Ishikawa (cell line): ENCODE data around the gene CRB3.

Source experiments
- CEBPB ChIP-seq: IDR thresholded peaks from 2 replicates; pipeline ENCODE4 v1.6.1; 2012
- CREB1 ChIP-seq: IDR thresholded peaks from 2 replicates; pipeline ENCODE4 v1.6.1; 2012; ENCODE audit warnings: low read depth
- EGR1 ChIP-seq: IDR thresholded peaks from 2 replicates; pipeline ENCODE4 v1.6.1; 2012
- EP300 ChIP-seq: IDR thresholded peaks from 2 replicates; pipeline ENCODE4 v1.6.1; 2012; ENCODE audit warnings: borderline replicate concordance
- FOXM1 ChIP-seq: IDR thresholded peaks from 2 replicates; pipeline ENCODE4 v1.6.1; 2012; ENCODE audit warnings: low read depth, borderline replicate concordance
- MAX ChIP-seq: IDR thresholded peaks from 2 replicates; pipeline ENCODE4 v1.6.1; 2012
- NFIC ChIP-seq: IDR thresholded peaks from 2 replicates; pipeline ENCODE4 v1.6.1; 2012
- RAD21 ChIP-seq: IDR thresholded peaks from 2 replicates; pipeline ENCODE4 v1.6.1; 2012; ENCODE audit warnings: low read depth
- REST ChIP-seq: IDR thresholded peaks from 2 replicates; pipeline ENCODE4 v1.6.1; 2012; ENCODE audit warnings: low read depth, mild to moderate bottlenecking
- TAF1 ChIP-seq: IDR thresholded peaks from 2 replicates; pipeline ENCODE4 v1.6.1; 2012; ENCODE audit warnings: low read depth, mild to moderate bottlenecking
- TCF12 ChIP-seq: IDR thresholded peaks from 2 replicates; pipeline ENCODE4 v1.6.1; 2012; ENCODE audit warnings: low read depth
- TEAD4 ChIP-seq: IDR thresholded peaks from 2 replicates; pipeline ENCODE4 v1.6.1; 2012
- USF1 ChIP-seq: IDR thresholded peaks from 2 replicates; pipeline ENCODE4 v1.6.1; 2012
- YY1 ChIP-seq: IDR thresholded peaks from 2 replicates; pipeline ENCODE4 v1.6.1; 2012; ENCODE audit warnings: low read depth
- ZBTB7A ChIP-seq: IDR thresholded peaks from 2 replicates; pipeline ENCODE4 v1.6.1; 2012; ENCODE audit warnings: low read depth

CRB3 gene

GRCh38 chr19:6464070-6464873, at the start of gene CRB3:
Gene CRB3 (plus strand): TSS chr19:6464271. CDS start chr19:6464702, 431 bp downstream.
- TF ChIP-seq CEBPB (no peak), MAX (peak; percentile 60; the same call in 1 of the 2 replicates), EGR1 (no peak), TEAD4 (0 out of 2 replicates have a peak, but pooled peaks have one; percentile 15), NFIC (no peak), YY1 (no peak), ZBTB7A (peak; percentile 81), TCF12 (peak; percentile 65; the same call in 1 of the 2 replicates), RAD21 (no peak), FOXM1 (no peak), TAF1 (peak; percentile 63; the same call in 1 of the 2 replicates), REST (no peak), CREB1 (0 out of 2 replicates have a peak, but pooled peaks have one; percentile 11), EP300 (no peak), USF1 (peak; percentile 98)

GRCh38 chr19:6414793-6415590, 49.1 kb upstream of the CRB3 start:
- no peak for TF ChIP-seq NFIC
- TF ChIP-seq MAX: no peak
- TF ChIP-seq EGR1: no peak
- no peak for TF ChIP-seq CEBPB
- TF ChIP-seq CREB1: no peak
- TF ChIP-seq FOXM1: no peak
- no peak for TF ChIP-seq TCF12
- no peak for TF ChIP-seq TAF1

GRCh38 chr19:6415591-6416190, 48.4 kb upstream of the CRB3 start:
- TF ChIP-seq USF1: no peak
- no peak for TF ChIP-seq CEBPB
- no peak for TF ChIP-seq TAF1
- TF ChIP-seq TEAD4: no peak
- no peak for TF ChIP-seq ZBTB7A
- no peak for TF ChIP-seq EP300

- TF ChIP-seq TCF12 (no peak), EGR1 (no peak), TAF1 (no peak), CEBPB (no peak), RAD21 (no peak), REST (no peak), NFIC (no peak), YY1 (no peak), TEAD4 (no peak), MAX (no peak), USF1 (no peak), CREB1 (no peak), FOXM1 (no peak), ZBTB7A (no peak), EP300 (no peak)
These were observed 47.2 kb upstream of the CRB3 start for GRCh38 chr19:6416658-6417405.
